Activated CD8-positive, alpha-beta memory T cell treated with anti-CD3 and anti-CD28 coated beads, Interleukin-2, amount 50 U/mL, for 24 hours (primary cell): ENCODE results near the gene FRAT2.
"Not testable (repeated sequence)": the region's sequence is repeated elsewhere in the genome, so short reads cannot be mapped to it uniquely, and the experiment has no call there.

Experiments used
- DNase-seq: peaks from one replicate; pipeline ENCODE4 v3.0.0-alpha.2; 2020; ENCODE audit errors: extremely low read depth

FRAT2 gene

DNA sequence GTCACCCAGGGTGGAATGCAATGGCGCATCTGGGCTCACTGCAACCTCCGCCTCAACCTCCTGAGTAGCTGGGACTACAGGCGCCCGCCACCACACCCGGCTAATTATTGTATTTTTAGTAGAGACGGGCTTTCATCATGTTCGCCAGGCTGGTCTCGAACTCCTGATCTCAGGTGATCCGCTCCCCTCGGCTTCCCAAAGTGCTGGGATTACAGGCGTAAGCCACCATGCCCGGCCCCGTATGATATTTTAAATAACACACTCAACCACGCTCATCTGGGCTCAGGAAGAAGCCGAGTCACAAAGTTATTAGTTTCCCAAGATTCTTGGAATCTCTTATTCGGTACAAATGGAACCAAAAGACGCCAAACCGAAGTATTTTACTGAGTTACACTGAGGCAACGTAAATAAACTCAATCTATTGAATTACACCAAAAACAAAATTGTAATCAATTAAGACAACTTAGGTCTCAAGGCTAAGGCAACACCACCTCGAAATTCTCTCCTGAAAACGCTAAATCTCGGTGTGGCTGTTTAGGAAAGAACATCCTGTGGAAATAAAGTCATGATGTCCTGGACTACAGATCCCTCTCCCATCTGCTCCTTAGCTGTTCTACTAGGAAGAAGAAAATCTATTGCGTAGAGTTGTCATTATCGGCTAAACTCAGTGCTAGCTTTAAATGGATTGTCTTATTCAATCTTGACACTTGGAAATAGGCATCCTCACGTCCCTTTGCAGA is 43.0 kb downstream of the FRAT2 start:
- DNase-seq, result no peak

DNA sequence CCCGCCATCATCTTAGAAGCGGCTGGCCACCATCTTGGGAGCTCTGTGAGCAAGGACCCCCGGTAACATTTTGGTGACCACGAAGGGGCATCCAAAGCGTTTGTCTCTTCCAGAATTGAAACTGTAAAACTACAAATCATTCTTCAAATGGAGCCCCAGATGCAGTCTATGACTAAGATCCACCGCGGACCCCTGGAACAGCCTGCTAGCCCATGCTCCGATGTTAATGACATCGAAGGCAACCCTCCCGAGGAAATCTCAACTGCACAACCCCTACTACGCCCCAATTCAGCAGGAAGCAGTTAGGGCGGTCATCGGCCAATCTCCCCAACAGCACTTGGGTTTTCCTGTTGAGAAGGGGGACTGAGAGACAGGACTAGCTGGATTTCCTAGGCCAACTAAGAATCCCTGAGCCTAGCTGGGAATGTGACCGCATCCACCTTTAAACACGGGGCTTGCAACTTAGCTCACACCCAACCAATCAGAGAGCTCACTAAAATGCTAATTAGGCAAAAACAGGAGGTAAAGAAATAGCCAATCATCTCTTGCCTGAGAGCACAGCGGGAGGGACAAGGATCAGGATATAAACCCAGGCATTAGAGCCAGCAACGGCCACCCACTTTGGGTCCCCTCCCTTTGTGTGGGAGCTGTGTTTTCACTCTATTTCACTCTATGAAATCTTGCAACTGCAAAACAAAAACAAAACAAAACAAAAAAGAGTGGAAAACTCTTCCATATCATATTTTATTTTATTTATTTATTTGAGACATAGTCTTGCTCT is 43.8 kb downstream of the FRAT2 start:
- DNase-seq, result not testable (repeated sequence)

DNA sequence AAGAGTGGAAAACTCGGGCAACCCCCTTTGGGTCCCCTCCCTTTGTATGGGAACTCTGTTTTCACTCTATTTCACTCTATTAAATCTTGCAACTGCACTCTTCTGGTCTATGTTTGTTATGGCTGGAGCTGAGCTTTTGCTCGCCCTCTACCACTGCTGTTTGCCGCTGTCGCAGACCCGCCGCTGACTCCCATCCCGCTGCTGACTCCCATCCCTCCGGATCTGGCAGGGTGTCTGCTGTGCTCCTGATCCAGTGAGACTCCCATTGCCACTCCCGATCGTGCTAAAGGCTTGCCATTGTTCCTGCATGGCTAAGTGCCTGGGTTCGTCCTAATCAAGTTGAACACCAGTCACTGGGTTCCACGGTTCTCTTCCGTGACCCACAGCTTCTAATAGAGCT is 44.5 kb downstream of the FRAT2 start:
- DNase-seq, result not testable (repeated sequence)
